GM19239 (cell line): ENCODE data around the gene DGCR2.
"Not testable (repeated sequence)": the region's sequence is repeated elsewhere in the genome, so short reads cannot be mapped to it uniquely, and the experiment has no call there.

ENCODE experiments used
- DNase-seq: peaks from one replicate; pipeline ENCODE4 v3.0.0; 2011; ENCODE audit warnings: low spot score; ENCODE audit not compliant: insufficient read length
- FAIRE-seq: peaks from 2 replicates; lab custom pipeline; 2011; peaks lifted over from hg19 to GRCh38; lab: Jason Lieb, UNC

Gene DGCR2

GRCh38 chr22:19063581-19064353 is 58.4 kb downstream of the DGCR2 start:
- FAIRE-seq: no peak

GRCh38 chr22:19062943-19063308 is 59.3 kb downstream of the DGCR2 start:
- FAIRE-seq (no peak), DNase-seq (no peak)

More at GRCh38 chr22:19063581-19064353, 58.4 kb downstream of the DGCR2 start:
- DNase-seq: no peak

- FAIRE-seq (no peak), DNase-seq (no peak)
Observed at GRCh38 chr22:19062139-19062942, 59.9 kb downstream of the DGCR2 start.

- FAIRE-seq: no peak
- DNase-seq: no peak
Observed at GRCh38 chr22:19061471-19062138, 60.6 kb downstream of the DGCR2 start.

- FAIRE-seq: no peak
Observed at GRCh38 chr22:19060356-19061009, 61.7 kb downstream of the DGCR2 start.

GRCh38 chr22:19059481-19060278 is 62.5 kb downstream of the DGCR2 start:
- DNase-seq (no peak), FAIRE-seq (no peak)

More at GRCh38 chr22:19060356-19061009, 61.7 kb downstream of the DGCR2 start:
- DNase-seq: no peak

- FAIRE-seq: no peak
- DNase-seq: no peak
Observed at GRCh38 chr22:19058713-19059451, 63.3 kb downstream of the DGCR2 start.

GRCh38 chr22:19057999-19058491 is 64.2 kb downstream of the DGCR2 start:
- FAIRE-seq (no peak), DNase-seq (no peak)

- FAIRE-seq: no peak
- DNase-seq: no peak
Observed at GRCh38 chr22:19057539-19057938, 64.7 kb downstream of the DGCR2 start.

- DNase-seq: no peak
- no peak for FAIRE-seq
Observed at GRCh38 chr22:19056951-19057401, 65.2 kb downstream of the DGCR2 start.

GRCh38 chr22:19055801-19056200 is 66.4 kb downstream of the DGCR2 start:
- FAIRE-seq (no peak), DNase-seq (no peak)

GRCh38 chr22:19052941-19053541 is 69.2 kb downstream of the DGCR2 start:
- DNase-seq: no peak
- FAIRE-seq: no peak

- DNase-seq: no peak
- no peak for FAIRE-seq
Observed at GRCh38 chr22:19051381-19052072, 70.7 kb downstream of the DGCR2 start.

GRCh38 chr22:19050847-19051246 is 71.4 kb downstream of the DGCR2 start:
- not testable (repeated sequence) for DNase-seq, FAIRE-seq

GRCh38 chr22:19050117-19050516 is 72.1 kb downstream of the DGCR2 start:
- no peak for FAIRE-seq

GRCh38 chr22:19048531-19048930 is 73.7 kb downstream of the DGCR2 start:
- FAIRE-seq (no peak), DNase-seq (no peak)

More at GRCh38 chr22:19050117-19050516, 72.1 kb downstream of the DGCR2 start:
- no peak for DNase-seq

GRCh38 chr22:19047993-19048392 is 74.2 kb downstream of the DGCR2 start:
- no peak for DNase-seq
- FAIRE-seq: no peak
